HepG2 (cell line): ENCODE results near the gene WDR82. TPM values are rescaled to one million over a fixed set of nuclear protein-coding genes. Genes with fewer than 3 reads are reported as not detected.

Source experiments
- ATAC-seq: fragments of 200-7000 bp; cut with Tn5 transposase; 3 replicates; pipeline ENCODE4 v1.9.1; 2020; ENCODE audit warnings: mild to moderate bottlenecking, moderate library complexity
- BruUV-seq: library from RNA; stranded (reverse); fragments of 400-500 nt; replicated peaks from 2 replicates; lab custom pipeline; 2021; lab: Mats Ljungman, UMichigan
- CTCF ChIA-PET: fragments of 300-600 bp; formaldehyde crosslinking; extraction: SDS; loops from one replicate; lab custom pipeline; 2021; ENCODE audit warnings: low total read pairs, inconsistent platforms, low intra/inter-chr PET ratio; lab: Yijun Ruan, JAX
- POLR2A ChIA-PET: fragments of 350-600 bp; sonication (Branson Sonifier 250); formaldehyde crosslinking; loops from one replicate; lab custom pipeline; 2020; ENCODE audit warnings: antibody characterized with exemption, inconsistent platforms; lab: Yijun Ruan, JAX
- DNase-seq: peaks from one replicate; pipeline ENCODE4 v3.0.0-alpha.2; 2015; ENCODE audit warnings: low spot score
- FAIRE-seq: peaks from 3 replicates; lab custom pipeline; 2011; peaks lifted over from hg19 to GRCh38; lab: Jason Lieb, UNC
- H2AFZ ChIP-seq: one replicate; pipeline ENCODE4 v1.6.1; 2011; ENCODE audit warnings: low read length, inconsistent platforms
- H3K27ac ChIP-seq: fragments of 300-600 bp; 3 replicates; pipeline ENCODE4 v1.8.0; 2011; ENCODE audit warnings: mixed run types, mild to moderate bottlenecking, mixed read lengths, low read length, inconsistent platforms; ENCODE audit not compliant: insufficient read depth; ENCODE audit errors: extremely low read length
- H3K27me3 ChIP-seq, 2 experiments: fragments of 200-600 bp in 1 of 2; 2 replicates in 1 of 2; 3 replicates in 1 of 2; pipeline versions ENCODE4 v1.6.0 to v1.8.0; 2011; ENCODE audit warnings: low read length in 2 of 2, mild to moderate bottlenecking in 2 of 2, moderate library complexity in 2 of 2, inconsistent platforms in 1 of 2; ENCODE audit not compliant: insufficient read depth in 2 of 2, control insufficient read depth in 1 of 2
- H3K36me3 ChIP-seq, 2 experiments: fragments of 200-600 bp in 1 of 2; replicated peaks in 1 of 2; 2 replicates in 1 of 2; 3 replicates in 1 of 2; pipeline versions ENCODE4 v1.5.1 to v1.8.0; 2011; ENCODE audit warnings: low read length in 2 of 2, inconsistent platforms in 1 of 2; ENCODE audit not compliant: insufficient read depth in 2 of 2, control insufficient read depth in 1 of 2
- H3K4me1 ChIP-seq: 2 replicates; pipeline ENCODE4 v1.5.1; 2012; ENCODE audit warnings: low read length, inconsistent platforms; ENCODE audit not compliant: insufficient read depth
- H3K4me2 ChIP-seq: 2 replicates; pipeline ENCODE4 v1.6.0; 2011; ENCODE audit warnings: low read depth, low read length, inconsistent platforms
- H3K4me3 ChIP-seq, 3 experiments: fragments of 200-600 bp in 1 of 3; sonication (generic), shearing (Covaris generic) in 1 of 3; replicated peaks in 1 of 3; 2 replicates each; pipeline ENCODE4 v1.5.1; 2011 to 2016; ENCODE audit warnings: low read length in 3 of 3, inconsistent platforms in 2 of 3, low read depth in 2 of 3, mild to moderate bottlenecking in 2 of 3, control low read depth in 1 of 3, mixed read lengths in 1 of 3; ENCODE audit not compliant: insufficient read depth in 1 of 3
- H3K79me2 ChIP-seq: one replicate; pipeline ENCODE4 v1.6.1; 2011; ENCODE audit warnings: low read length, inconsistent platforms; ENCODE audit not compliant: insufficient read depth
- H3K9ac ChIP-seq: 2 replicates; pipeline ENCODE4 v1.6.0; 2011; ENCODE audit warnings: mild to moderate bottlenecking, low read depth, low read length, inconsistent platforms; ENCODE audit not compliant: insufficient read depth
- H3K9me3 ChIP-seq: 2 replicates; pipeline ENCODE4 v1.5.1; 2012; ENCODE audit warnings: mild to moderate bottlenecking, low read length
- H4K20me1 ChIP-seq: 2 replicates; pipeline ENCODE4 v1.6.0; 2011; ENCODE audit warnings: inconsistent platforms, mild to moderate bottlenecking, low read length, moderate library complexity; ENCODE audit not compliant: insufficient read depth
- ARID5B ChIP-seq: IDR thresholded peaks from 2 replicates; pipeline ENCODE4 v1.4.0; 2020; ENCODE audit warnings: mild to moderate bottlenecking, missing genetic modification reagents
- PAX8 ChIP-seq: sonication (generic); formaldehyde crosslinking; IDR thresholded peaks from 2 replicates; pipeline ENCODE4 v1.8.0; 2022; ENCODE audit warnings: mild to moderate bottlenecking, missing genetic modification reagents, borderline replicate concordance
- PAXIP1 ChIP-seq: sonication (generic); formaldehyde crosslinking; conservative IDR thresholded peaks from 2 replicates; pipeline ENCODE4 v1.4.0; 2020; ENCODE audit warnings: mild to moderate bottlenecking, missing genetic modification reagents, moderate library complexity
- PLRG1 ChIP-seq: fragments of 450-650 bp; conservative IDR thresholded peaks from 2 replicates; pipeline ENCODE4 v1.6.1; 2016
- SNAPC4 ChIP-seq: sonication (generic); formaldehyde crosslinking; IDR thresholded peaks from 2 replicates; pipeline ENCODE4 v1.4.0; 2020; ENCODE audit warnings: mild to moderate bottlenecking, missing genetic modification reagents
- ZBTB7A ChIP-seq: sonication (generic); formaldehyde crosslinking; IDR thresholded peaks from 2 replicates; pipeline ENCODE4 v1.8.0; 2022; ENCODE audit warnings: mild to moderate bottlenecking, missing genetic modification reagents
- ZFY ChIP-seq: sonication (generic); formaldehyde crosslinking; IDR thresholded peaks from 2 replicates; pipeline ENCODE4 v1.4.0; 2020; ENCODE audit warnings: missing genetic modification reagents
- WGBS: methylation state at CpG from one replicate; pipeline ENCODE4 v1.1.6; 2017; ENCODE audit warnings: low lambda C conversion rate; 5-methylcytosine and 5-hydroxymethylcytosine counted together
- in situ Hi-C: cut with HindIII; loops from 2 replicates; pipeline ENCODE4 v1.10.0; 2017; ENCODE audit warnings: low pct_unique_long_range_greater_than_20kb; ENCODE audit not compliant: extremely low pct_ligation_motif_present
- intact Hi-C: fragments of 100-400 bp; cut with micrococcal nuclease; formaldehyde crosslinking; loops from one replicate; pipeline ENCODE4 v1.10.0; 2022; ENCODE audit not compliant: unreplicated experiment
- polyA plus RNA-seq, 8 experiments: library from polyadenylated mRNA; depleted of rRNA in 3 of 8; stranded (reverse) in 7 of 8; unstranded in 1 of 8; fragments of >200 nt; fragmentation: Illumina TruSeq in 4 of 8; extraction: Trizol in 4 of 8; gene quantifications; 2 replicates each; pipeline versions ENCODE4 v1.2.1 to v1.2.3, GENCODE V29; 2011 to 2016; ENCODE audit warnings: low read depth in 4 of 8, missing spikeins in 1 of 8, mixed read lengths in 1 of 8; ENCODE audit not compliant: insufficient read depth in 1 of 8
- total RNA-seq, 5 experiments: library from RNA; depleted of rRNA; stranded (reverse); fragments of >200 nt; fragmentation: Illumina TruSeq; extraction: Trizol; gene quantifications; 2 replicates each; pipeline ENCODE4 v1.2.3, GENCODE V29; 2016; ENCODE audit warnings: low read depth in 1 of 5

The WDR82 gene
- total and polyA plus RNA-seq, 2 of the 13 experiments (the other 11 are each of a cell fraction or from before 2014, with no cell fraction given), result 39.1 to 59.5 TPM

GRCh38 chr3:52323526-52324295, 45.3 kb upstream of the WDR82 start (continued):
- 0 out of 2 replicates have a peak, but pooled peaks have one; percentile 10 for TF ChIP-seq PAXIP1 (CRISPR knock-in tag)
- TF ChIP-seq ZBTB7A (CRISPR knock-in tag), result 0 out of 2 replicates have a peak, but pooled peaks have one; percentile 28

GRCh38 chr3:52322466-52322865, 44.0 kb upstream of the WDR82 start:
- BruUV-seq, result no TSS peak
- no peak for ATAC-seq
- no peaks in the 10 kb centered on the region for H4K20me1 ChIP-seq
- H3K9me3 ChIP-seq, result no peaks in the 10 kb centered on the region
- H3K27ac ChIP-seq, result no peak overlapping the region
- no peaks in the 10 kb centered on the region for H3K36me3 ChIP-seq
- H3K4me3 ChIP-seq, result no peak overlapping the region
- H3K4me2 ChIP-seq, result no peak overlapping the region
- no peak overlapping the region for H3K9ac ChIP-seq
- no peak overlapping the region for H2AFZ ChIP-seq
- FAIRE-seq, result no peak
- POLR2A ChIA-PET, result interaction anchor here (1.6 to 2.3 kb wide), 2 partner anchors 22 to 35 kb away, joined by 6 to 7 read pairs; partner anchors contain the start of gene GLYCTK
- in situ Hi-C loops, result no loop called here
- CTCF ChIA-PET, result no interaction called here
- H3K4me1 ChIP-seq, result peaks cover 34% of the 10 kb centered on the region
- DNase-seq, result no peak
- 92% methylated on average over 2 of the region's 7 CpGs for WGBS
- H3K79me2 ChIP-seq, result no peaks in the 10 kb centered on the region
- intact Hi-C loops, result no loop called here
- H3K27me3 ChIP-seq, result no peaks in the 10 kb centered on the region
- TF ChIP-seq SNAPC4 (CRISPR knock-in tag), result no peak
- TF ChIP-seq PAX8 (CRISPR knock-in tag), result no peak
- TF ChIP-seq ARID5B (CRISPR knock-in tag), result no peak
- no peak for TF ChIP-seq PLRG1
- no peak for TF ChIP-seq ZBTB7A (CRISPR knock-in tag)
- no peak for TF ChIP-seq ZFY (CRISPR knock-in tag)
